Measurements from ENCODE around the gene CADM1.

The CADM1 gene

DNA sequence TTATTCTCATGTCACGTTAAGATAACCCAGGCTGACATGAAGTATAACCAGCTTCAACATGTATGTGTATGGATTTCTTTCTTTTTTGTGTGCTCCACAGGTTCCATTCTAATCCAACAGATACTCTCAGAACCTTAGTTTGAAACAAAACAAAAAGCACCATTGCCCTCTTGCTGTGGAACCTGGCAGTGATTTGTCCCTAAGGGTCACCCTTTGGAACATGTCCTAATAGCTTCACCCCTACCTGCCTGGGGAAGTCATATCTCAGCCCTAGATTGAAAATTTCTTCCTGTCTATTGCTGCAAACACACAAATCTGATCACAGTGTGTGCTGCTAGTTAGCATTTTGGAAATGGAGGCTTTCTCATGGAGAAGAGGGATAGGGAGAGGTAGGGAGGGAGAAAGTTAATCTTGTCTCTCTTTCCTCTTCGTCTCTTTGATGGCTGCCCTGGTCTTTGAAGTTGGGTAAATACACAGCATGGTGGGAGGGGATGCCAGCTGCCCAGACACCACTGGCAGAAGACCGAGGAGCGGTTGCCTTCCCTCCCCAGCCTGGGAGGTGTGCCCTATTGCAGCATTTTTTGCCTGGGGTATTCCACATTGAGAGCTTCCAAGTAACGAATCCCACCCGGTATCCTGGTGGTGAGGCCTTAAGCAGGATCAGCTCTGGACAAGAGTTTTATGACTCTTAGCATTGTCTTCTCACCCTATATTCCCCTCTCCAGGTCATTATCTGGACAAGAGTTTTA lies 11.6 kb upstream of the CADM1 start:
- DNase-seq, result no peak

DNA sequence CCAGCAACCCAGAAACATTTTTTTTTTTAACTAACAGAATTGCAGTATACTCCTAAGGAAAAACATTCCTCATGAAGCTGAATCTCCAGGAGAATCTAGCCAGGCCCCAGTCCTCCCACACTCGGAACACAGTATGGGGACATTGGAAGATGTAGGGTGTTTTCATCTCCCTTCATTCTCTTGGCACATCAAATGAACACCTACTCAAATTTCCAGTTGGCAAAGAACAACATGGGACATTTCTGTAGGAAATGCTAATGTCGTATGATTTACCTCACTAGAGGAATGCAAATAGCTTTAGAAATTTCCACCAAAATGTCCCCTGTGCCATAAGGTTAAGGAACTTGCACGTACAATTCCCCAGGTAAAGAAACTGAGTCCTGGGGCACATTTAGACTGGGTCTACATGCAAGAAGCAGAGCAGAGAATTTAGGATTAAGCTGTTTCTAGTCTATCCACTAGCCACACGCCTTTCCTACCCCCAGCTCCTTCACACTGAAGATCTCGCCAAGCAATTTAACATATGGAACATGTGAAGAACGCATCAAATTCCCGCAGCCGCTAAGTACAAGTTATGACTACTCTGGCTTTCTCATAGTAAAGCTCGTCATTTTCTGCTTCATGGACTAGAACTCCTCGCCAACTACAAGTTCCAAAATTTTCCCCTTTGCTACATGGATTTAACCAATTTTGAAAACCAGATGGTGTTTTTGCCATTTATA lies 2.9 kb upstream of the CADM1 start:
- no peak for DNase-seq

DNA sequence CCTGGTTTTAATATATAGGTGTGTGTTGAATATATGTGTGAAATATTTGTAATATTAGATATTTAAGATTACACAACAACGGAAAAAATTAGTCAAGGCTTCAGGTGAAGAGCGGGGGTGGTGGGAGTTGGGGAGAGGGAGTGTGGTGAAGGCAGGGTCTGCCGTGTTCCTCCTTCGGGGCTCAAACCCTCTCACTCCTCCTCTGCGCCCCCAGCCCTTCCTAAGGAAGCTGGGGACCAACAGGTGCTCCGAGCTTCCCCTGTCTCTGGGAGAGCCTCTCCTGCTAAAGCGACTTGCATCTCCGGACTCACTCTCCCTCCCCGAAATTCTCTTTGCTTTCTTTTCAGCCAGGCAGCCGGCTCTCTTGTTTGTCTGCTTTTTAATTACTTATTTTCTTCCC lies 960 bp upstream of the CADM1 start:
- DNase-seq, result no peak

DNA sequence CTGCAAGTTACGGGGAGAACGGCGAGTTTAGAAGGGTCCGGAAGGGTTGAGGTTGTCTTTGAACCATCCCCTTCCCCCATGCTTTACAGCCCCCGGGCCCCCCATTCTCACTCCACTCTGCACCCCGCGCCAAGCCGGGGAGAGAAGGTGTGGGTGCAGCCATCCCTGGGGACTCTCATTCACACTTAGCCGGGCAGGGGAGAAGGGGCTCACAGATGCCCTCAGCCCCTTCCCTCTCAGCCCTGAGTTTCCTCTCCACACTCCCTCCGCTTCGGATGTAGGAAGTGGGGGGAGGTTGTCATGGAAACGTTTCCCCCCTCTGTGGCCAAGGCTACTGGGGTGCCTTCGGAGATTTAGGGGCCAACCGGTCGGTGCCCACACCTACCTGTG lies 334 bp downstream of the CADM1 start:
- no peak for DNase-seq

DNA sequence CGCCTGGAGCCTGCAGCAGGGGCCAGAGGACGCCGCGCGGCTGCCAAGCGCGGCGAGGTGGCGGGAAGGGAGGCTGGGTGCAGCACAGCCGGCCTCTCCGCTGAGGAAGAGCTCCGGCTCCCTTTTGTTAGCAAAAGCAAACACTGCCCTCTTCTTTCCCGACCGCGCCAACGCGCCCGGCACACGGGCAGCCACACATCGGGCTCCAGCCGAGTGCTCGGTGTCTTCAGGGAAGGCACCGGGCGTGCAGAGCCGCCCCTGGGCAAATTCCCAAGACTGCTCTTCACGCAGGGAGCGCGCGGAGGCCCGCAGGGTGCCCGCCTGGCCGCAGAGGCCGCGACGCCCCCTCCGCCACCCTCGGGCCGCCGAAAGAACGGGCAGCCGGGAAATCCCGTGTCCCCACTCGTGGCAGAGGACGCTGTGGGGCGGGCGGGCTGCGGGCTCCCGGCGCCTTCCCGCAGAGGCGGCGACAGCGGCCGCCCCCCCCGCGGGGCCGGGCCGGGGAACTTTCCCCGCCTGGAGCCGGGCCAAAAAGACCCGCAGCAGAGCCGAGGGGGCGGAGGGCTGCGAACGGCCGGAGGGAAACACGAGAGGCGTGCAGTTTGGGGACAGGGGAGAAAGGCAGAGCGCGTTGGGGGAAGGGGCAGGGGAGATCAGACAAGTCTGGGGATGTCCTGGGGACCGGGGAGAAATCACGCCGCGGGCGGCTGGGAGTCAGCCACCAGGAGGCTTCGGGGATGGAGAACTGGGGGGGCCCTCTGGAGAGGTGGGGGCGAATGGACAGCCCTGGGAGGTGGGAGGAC lies 931 bp downstream of the CADM1 start:
- peak; percentile 42 for DNase-seq

DNA sequence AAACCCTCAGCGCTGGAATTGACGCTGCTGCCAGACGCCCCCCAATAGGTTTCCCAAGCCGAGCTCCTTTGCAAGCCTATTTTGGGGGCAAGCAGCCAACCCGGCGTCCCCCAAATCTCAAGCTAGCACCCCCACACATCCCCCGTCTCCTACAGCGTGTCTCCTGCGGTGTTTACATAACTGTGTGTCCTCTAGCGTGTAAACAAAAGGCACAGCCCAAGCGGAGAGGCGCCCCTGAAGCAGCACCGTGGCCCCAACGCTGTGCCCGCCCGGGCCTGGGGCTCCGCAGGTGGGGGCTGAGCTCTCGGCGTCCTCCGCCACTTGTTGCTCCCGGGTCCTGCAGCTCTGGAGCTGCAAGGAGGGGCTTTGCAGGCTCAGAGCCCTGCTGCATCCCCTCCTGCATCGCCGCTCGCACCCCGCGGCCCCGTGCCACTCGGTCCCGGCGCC lies 1.6 kb downstream of the CADM1 start:
- DNase-seq, result no peak

DNA sequence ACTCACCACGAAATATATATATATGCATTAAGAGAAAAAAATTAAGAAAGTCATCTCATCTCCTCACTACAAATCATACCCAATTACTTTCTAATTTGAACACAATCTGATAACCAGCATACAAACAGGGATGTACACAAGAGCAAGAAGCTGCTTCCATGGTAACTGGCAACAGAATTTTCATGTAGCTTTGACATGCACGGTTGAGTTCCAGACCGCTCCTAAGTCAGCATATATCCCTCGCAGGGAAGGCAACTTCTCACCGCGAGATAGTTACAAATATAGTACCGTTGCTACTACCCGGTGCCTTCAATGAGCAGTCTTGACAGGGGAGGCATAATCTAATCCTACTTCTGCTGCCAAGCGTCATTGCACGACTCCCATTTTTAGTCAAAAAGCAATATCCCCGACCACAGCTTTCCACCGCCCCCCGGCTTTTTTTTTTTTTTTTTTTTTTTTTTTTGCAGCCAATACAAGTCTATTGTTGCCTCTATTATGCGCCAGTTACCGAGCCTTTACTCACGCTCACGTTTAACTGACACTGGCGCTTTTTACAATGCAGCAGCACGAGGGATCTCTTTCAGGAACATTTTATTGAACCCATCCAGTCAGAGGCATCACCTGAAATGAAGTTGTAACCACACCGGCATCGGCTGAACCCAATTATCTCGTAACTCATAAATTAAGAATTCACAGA lies 2.2 kb downstream of the CADM1 start:
- no peak for DNase-seq

DNA sequence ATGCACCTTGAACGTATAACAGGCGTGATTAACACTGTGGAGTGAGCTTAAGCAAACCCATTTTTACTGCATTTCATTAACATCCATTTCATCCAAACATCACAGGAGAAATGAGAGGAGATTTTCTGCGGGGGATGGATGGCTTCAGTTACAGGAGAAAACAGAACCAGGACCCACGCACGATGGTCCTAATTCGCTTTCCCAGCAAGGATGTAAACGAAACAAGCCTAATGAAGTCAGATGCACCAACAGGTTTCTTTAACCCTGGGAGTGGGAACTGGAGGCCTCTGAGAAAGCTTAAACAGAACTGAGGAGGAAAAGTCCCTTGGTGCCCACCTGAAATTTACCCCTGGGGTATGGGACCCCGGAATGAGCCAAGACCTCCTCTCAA lies 2.7 kb downstream of the CADM1 start:
- no peak for DNase-seq

DNA sequence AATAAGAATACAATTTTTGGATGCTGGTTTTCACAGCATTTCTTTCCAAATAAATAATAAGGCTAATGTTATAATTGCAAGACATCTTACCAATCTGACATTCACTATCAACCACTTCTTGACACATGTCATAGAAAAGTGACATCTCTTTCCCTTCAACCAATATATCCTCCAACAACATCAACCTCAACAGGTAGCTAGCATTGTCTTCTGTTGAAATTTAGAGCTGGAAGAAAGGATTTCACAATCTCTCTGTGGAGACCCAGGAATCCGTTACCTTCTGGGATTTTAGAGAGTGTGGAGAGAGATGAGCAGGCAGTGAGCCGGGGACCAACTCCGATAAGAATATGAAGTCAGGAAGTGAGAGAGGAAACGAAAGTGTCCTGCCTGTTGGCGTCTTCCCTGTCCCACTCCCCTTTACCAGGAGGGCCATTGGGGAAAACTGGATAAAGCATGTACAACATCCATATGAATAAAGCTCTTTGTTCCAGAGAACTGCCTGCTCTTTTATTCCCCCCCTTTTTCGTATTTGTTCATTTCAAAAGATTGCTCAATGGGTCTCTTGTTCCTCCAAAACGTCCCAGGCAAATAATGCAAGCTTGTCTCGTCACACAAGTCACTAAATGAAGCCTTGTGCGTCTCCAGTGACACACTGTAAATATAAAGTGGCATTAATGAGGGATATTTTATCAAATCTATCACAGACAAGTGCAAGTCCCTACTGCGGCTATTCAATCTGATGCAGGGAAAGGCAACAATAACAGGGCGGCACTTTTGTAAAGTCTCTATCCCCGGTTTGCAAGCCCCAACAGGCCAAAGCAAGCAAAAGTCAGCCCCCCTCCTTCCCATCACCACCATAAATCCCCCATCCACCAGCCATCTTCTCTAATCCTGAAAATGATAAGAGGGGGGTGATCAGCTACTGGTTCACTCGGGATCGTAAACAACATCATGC lies 3.4 kb downstream of the CADM1 start:
- DNase-seq, result no peak

DNA sequence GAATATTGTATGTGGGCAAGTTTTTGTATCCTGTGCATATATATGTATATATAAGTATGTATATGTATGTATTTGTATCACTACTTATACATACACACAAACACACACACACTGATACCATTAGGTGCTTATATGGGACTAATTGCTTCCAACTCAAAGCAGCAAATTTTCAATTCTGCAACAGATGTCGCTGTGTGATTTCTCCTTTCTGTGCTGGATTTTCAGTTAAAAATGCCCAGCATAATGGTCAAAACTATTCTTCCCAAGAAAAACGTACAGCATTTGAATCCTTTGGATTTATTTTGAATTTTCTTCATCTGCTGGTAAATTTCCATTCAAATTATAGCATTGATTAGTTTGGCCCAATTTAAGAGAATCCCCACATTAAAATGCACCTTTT lies 4.3 kb downstream of the CADM1 start:
- DNase-seq, result no peak

DNA sequence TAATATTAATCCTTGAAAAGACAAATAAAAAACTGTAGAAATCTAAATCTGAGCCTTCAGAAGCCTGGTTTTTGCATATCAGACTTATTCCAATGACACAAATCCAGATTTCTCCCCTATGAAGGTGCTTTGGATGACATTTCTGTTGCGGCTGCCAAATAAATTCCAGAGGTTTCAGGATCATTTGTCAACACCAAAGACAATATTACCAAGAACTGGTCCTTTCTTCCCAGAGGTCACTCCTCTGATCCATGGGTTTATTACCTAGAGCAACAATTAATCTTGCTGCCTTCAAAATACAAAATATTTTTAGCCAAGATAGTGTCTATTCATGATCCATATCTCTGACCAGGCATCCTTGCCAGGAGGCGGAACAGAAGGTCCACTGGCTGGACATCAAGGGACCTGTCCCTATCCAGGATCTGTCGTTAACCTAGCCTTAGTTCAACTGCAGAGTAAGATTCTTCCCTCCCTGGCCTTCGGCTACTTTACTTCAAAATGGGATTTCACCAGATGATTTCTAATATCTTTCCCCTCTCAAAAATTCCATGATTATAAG lies 4.9 kb downstream of the CADM1 start:
- DNase-seq, result no peak

DNA sequence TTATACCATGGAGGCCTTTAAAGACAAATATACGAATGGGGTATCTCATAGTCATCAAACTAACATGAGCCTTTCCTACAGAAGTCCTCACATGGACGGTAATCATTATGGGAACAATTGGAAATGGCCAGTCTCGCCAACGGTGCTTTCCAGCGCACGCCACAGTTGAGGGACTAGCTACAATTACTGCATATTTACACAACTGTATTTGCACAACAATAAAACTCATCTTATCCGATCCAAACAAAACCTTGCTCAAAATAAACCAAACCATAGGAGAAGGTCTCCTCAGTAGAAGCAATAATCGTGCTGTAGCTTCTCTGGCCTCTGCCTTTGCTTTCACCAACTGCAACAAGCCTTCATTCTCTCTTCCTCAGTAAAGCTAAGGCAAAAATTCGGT lies 5.9 kb downstream of the CADM1 start:
- no peak for DNase-seq

DNA sequence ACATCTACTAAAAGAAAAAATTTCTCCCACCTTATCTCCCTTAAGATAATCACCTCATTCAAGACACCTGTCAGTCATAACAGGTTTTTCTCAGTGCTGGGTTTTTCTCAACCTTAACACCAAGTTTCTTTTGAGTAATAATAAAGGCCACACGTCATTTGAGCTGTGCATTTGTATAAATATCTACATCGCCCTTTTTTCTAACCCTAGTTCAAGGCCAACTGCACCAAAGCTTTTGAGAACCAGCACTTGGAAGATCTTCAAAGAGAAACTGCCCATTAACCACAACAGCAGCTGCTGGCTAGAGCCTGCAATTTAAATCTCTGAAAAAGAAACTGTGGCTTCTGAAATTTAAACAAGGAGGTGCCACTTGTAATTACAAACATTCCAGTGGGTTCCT lies 6.9 kb downstream of the CADM1 start:
- DNase-seq, result no peak

DNA sequence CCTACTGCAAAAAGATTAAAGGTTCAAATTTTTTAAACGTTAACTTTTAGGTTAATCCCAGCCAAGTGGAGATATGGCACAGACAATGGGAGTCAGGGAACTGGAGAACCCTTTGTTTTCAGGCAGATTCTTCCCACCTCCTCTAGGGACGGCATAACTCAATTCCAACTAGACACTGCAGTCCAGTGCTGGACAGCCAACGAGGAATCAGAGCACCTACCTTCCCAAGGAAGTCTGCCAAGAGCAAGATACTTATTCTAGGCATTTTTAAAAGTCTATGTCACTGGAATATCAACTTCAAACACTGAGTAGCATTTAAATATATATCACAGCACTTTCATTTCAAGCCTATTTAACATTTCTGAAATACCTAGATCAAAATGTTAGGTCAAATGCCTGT lies 7.3 kb downstream of the CADM1 start:
- DNase-seq, result no peak

DNA sequence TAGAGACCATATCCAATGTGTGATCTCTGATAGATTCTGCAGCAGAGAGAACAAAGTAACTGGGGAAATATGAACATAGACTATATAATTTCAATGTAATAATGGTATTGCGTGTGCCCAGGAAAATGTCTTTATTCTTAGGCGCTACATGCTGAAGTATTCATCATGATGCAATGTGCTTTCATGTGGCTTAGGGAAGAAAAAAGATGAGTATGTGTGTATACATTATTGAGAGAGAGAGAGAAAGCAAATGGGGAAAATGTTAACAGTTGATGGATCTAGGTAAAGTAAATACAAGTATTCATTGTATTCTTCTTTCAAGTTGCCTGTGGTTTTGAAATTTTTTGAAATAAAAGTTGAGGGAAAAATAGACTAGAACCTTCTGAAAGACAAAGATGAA lies 10.3 kb downstream of the CADM1 start:
- no peak for DNase-seq

DNA sequence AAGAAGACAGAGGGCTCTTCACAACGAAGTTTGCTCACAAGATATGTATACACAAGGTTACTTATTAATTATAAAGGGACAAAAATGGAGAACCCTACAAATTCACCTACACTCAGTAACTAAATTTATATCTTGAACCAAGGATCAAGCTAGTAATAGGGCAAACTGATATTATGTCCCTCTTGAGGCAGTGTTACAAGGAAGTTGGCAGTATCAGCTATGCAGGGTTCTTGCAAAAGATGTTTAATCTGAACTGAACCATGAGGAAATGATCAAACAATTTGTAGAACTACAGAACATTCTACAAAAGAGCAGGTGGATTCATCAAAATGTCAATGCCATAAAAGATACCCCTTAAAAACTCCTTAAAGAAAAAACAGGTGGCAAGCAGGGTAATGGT lies 10.7 kb downstream of the CADM1 start:
- DNase-seq, result no peak

DNA sequence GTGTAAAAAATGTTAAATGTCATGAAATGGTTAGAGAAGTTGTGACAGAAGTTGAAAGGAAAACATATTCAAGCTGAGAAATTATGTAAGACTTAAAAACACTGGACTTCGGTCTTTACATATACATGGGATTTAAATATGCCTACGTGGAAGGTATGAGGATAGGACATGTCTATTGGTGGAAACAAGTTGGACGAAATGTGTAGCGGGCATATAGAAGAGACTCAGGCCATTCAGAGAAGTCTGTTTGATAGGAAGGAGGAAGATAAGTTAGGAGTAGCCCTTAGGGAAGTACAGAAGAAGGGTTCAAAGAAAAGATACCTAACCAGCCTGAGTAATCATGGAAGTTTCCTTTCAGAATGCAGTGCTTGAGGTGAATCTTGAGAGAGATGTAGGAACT lies 14.7 kb downstream of the CADM1 start:
- no peak for DNase-seq

DNA sequence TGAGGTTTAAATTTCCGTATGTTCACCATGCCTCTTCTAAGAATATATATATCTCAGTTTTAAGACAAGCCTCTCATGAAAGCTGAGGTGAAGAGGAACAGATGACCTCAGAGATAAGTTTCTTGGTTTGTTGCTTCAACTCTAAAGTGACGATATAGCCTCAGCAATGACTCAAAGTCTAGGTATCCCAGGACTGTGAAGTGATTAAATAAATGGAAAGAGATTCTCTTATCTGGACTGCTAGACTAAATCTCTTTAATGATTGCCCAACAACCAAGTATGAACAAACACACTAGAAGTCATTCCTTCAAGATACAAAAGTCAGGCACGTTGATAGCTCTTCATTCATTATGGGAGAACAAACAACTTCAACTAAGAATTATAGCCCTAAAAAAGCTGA lies 15.3 kb downstream of the CADM1 start:
- no peak for DNase-seq

DNA sequence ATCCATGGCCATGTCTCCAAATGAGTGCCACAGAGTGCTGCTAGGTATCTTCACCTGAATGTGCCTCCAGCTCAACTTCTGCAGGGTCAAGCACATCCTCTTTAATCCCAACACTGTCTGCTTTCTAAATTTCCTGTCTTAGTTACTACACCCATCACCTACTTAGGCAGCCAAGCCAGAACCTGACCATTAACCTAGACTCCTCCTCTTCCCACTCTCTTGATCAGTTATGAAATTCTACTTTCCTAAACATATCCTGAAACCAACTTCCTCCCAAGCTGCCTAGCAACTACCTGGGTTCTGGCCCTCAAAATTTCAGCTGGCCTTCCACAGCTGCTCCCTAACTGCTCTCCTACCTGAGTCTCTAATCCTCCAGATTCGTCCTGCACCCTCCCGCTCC lies 22.7 kb downstream of the CADM1 start:
- no peak for DNase-seq

DNA sequence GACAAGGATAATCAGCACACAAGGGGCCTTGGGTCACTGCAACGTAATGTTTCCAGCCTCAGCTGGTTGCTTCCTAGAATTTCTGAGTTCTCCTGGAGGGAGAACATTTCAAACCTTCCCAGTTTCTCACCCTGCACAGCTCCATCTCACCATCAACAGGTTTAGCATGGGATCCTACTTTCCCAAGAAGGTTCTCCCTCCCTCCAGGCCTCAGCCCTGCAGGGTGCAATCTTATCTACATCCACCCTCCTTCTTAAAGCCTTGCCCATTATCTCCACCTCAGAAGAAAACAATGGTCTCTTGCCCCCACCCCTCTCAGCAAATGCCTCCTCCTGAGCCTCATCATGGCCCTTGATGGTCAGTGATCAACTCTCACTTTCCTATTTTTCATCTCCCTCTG lies 23.6 kb downstream of the CADM1 start:
- DNase-seq, result no peak

DNA sequence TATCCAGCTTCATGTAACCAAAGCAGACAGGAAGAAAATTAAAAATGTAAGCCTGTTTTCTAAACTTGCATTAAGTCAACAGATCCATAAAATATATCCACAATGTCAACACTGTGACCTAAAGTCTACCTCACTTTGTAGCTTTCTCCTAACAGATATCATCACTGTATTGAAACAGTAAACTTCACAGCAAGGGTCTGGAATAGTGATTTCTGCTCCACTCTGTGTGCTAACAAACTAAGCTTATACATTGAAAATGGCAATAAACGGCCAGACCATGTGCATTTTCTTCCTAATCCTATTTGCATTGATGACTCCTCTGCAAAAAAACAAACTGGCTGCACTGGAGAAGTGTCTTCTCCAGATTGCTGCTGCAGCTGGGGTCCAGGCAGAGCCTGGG lies 26.8 kb downstream of the CADM1 start:
- no peak for DNase-seq

Measured in activated gamma-delta T cell (primary cell).